Epithelial cell of proximal tubule (primary cell): ENCODE results near the gene RSPH9. TPM values are rescaled to one million over a fixed set of nuclear protein-coding genes. Genes with fewer than 3 reads are reported as not detected.

Experiments
- DNase-seq: peaks from one replicate; pipeline ENCODE4 v3.0.0-alpha.2; 2011; ENCODE audit warnings: low read depth
- H3K4me3 ChIP-seq: 2 replicates; pipeline ENCODE4 v1.5.1; 2011; ENCODE audit warnings: low read depth, mild to moderate bottlenecking, low read length
- total RNA-seq: library from RNA; depleted of rRNA; stranded (reverse); fragments of >200 nt; gene quantifications from 2 replicates; pipeline ENCODE4 v1.2.3, GENCODE V29; 2015
- TF ChIP-seq, protein P1 (sequence below): conservative IDR thresholded peaks from 2 replicates; pipeline ENCODE4 v1.5.1; 2012; ENCODE audit warnings: low read depth, mild to moderate bottlenecking, low read length

RSPH9 gene
- total RNA-seq, 1 donor from 2014 or later = not detected

DNA sequence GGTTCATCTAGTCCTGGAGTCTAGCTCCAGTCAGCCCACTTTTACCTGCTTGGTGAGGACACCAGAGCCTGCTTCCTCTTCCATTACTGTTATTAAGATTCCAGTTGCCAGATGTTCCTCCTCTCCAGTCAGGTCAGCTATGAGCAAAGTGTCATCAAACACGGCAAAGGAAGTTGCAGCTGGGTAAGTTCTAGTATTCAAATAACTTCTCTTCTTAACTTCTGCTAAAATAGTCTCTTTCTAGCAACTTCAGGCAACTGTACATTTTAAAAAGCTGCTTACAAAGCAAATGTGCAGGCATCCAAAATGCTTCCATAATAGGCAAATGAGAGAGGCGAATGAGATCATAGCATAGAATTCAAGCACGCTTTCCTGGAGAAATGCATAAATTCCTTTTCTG, 61.2 kb downstream of the RSPH9 start:
- no peak for DNase-seq
- TF ChIP-seq, protein P1, sequence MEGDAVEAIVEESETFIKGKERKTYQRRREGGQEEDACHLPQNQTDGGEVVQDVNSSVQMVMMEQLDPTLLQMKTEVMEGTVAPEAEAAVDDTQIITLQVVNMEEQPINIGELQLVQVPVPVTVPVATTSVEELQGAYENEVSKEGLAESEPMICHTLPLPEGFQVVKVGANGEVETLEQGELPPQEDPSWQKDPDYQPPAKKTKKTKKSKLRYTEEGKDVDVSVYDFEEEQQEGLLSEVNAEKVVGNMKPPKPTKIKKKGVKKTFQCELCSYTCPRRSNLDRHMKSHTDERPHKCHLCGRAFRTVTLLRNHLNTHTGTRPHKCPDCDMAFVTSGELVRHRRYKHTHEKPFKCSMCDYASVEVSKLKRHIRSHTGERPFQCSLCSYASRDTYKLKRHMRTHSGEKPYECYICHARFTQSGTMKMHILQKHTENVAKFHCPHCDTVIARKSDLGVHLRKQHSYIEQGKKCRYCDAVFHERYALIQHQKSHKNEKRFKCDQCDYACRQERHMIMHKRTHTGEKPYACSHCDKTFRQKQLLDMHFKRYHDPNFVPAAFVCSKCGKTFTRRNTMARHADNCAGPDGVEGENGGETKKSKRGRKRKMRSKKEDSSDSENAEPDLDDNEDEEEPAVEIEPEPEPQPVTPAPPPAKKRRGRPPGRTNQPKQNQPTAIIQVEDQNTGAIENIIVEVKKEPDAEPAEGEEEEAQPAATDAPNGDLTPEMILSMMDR = no peak
- H3K4me3 ChIP-seq = no peak overlapping the region

DNA sequence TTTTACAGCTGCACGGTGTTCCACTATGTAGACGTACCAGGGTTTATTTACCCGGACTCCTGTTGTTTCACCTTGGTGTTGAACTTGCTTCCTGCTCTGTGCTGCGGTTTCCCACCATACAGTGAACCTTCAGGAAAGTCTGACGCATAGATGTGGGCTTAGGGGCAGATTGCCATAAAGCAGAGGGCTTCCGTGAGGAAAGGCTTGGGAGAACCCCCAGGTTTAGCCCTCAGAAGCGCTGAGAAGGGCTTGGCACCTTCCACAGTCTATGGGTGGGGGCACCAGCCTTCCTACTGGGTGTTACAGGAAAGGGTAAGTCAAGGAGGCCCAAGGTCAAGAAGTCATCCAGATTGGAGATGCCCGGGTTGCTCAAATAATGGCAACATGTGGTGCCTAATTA, 62.0 kb downstream of the RSPH9 start:
- H3K4me3 ChIP-seq = no peak overlapping the region
- TF ChIP-seq, protein P1 = no peak
- DNase-seq = no peak

DNA sequence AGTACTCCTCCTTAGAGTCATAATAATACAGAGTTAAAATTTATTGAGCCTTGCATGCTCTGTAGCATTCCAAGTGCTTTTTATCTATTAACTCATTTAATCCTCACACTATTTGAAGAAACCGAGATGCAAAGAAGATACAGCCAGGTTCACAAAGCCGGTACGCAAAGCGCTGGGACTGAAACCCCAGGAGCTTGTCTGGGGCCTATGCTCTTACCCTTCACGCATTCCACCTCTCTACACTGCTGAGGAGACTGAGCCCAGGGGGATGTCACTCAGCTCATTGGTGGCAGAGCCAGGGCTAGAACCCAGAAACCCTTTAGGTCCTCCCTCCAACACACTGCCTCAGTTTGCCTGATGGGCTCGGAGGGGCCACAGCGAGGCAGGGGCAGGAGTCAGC, 62.4 kb downstream of the RSPH9 start:
- TF ChIP-seq, protein P1 = no peak
- DNase-seq = no peak
- H3K4me3 ChIP-seq = no peak overlapping the region

DNA sequence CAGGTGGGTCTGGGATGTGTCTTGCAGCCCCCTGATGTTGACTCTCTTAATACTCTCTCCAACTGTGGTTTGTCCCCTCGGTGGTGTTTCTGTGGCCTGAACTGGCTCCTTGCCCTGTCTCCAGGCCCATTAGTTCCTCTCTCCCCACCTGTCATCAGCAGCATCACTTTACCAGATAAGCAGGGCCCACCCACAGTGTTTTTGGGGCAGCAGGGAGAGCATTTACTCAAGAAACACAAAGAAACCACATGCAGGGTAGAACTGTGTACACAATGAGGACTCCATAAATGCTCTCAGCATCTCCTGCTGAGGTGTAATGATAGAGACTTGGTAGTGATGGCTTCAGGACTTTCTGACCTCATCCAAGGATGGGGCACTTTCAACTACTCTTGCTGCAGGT, 62.9 kb downstream of the RSPH9 start:
- DNase-seq = no peak
- H3K4me3 ChIP-seq = no peak overlapping the region
- TF ChIP-seq, protein P1 = no peak

DNA sequence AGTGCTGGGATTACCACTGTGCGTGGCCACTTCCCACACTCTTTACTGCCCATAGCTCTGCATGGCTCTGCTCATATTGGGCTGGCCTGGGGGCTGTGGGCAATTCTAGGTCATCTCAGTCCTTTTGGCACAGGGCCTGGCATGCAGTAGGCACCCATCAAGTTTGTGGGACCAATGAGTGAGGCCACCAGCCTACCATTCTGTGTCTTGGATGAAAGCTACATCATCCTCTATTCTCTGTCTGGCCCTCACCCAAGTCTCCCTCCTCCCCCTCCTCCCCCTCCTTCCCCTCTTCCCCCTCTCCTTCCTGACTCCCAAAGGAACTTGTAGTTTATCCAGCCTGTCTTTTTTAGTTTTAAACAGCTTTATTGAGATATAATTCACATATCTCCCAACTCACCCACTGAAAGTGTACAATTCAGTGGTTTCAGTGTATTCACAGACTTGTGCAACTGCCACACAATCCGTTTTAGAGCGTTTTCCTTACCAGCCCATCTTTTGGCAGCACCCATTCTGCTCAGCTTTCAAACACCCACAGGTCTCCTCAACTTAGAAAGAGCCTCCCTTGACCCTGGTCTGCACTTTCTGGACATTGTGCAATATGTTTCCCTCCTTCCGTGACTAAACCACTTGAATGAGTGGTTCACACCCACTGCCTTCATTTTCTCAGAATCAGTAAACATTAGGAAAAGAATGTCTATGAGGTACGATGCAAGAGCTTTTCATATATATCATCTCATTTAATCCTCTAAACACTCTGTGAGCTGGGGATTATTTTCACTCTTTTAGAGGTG, 64.2 kb downstream of the RSPH9 start:
- DNase-seq = no peak
- TF ChIP-seq, protein P1 = no peak
- no peak overlapping the region for H3K4me3 ChIP-seq

DNA sequence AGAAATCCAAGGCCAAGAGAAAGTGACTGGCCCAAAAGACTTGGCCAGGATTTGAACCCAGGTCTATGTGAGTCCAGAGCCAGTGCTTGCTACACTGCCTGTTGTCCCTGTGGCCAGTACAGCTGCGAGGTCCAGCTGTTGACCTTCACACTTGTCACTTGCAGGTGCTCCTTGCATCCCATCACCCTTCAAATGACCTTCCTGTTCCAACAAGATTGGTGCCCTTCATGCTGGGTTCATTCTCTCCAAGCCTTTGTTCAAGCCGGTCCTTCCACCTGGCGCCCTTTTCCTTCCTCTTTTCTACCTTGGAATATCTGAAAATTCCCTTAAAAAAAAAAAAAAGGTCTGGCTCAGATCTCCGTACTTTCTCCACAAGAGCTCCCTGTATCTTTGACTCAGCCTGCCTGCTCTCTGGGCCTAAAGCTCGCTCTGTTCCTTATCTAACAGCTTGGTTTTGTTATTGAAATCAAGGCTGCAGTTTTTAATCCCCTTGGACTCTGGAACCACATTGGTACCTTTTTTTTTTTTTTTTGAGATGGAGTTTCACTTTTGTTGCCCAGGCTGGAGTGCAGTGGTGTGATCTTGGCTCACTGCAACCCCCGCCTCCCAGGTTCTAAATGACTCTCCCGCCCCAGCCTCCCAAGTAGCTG, 64.9 kb downstream of the RSPH9 start:
- TF ChIP-seq, protein P1 = no peak
- no peak for DNase-seq
- no peak overlapping the region for H3K4me3 ChIP-seq
